CD4-positive, alpha-beta T cell treated with Interleukin-10 for 1 hour (primary cell): ENCODE measurements around the gene MRFAP1L1.
A peak's percentile ranks its signal among the peaks of the same experiment; 100 is the strongest.
"Not testable (repeated sequence)": the region's sequence is repeated elsewhere in the genome, so short reads cannot be mapped to it uniquely, and the experiment has no call there.

Experiments
- DNase-seq: peaks from one replicate; pipeline ENCODE4 v3.0.0-alpha.2; 2020

The MRFAP1L1 gene

DNA sequence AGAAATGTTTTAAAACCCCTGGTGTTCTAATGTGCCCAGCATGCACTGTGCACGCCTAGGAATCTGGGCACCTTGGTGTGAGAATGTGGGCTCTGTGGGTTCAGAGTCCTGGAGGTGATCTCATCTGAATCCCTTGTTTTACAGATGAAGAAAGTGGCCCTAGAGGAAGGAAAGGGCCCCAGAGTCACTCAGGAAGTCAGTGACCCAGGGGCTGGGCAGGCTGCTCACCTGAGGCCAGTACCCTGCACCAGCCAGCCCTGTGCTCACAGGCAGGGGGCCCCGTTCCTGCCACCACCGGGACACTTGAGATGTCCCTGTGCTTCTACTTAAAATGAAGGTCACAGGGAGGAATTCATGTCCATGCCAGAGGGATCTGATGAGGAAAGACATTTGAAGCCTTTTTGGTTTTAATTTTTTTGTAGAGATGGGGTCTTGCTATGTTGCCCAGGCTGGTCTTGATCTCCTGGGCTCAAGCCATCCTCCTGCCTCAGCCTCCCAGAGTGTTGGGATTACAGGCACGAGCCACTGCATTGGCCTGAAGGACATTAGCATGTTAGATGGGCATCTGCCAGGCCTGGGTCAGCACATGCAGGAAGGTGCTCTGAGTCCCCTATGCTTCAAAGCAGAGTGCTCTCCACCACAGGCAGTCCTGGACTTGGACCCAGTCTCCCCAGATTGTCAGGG, 23.4 kb downstream of the MRFAP1L1 start:
- DNase-seq, result no peak

DNA sequence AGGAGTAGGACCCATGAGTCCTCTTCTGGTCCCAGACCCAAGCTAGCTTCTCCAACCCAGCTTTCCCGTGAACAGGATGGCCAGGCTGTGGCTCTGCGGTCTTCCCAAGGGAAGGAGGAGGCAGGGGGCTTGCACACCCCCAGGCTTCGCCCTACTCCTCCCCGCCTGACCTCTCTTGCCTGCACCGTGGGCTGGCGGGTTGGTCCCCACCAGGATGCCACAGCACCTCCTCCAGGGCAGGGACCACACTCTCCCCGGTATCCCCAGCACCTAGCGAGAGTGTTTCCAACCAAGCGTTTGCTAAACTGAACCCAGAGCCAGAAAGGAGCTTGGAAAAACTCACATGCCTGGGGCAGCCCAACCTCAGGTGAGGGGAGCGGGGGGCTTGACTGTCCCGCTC, 25.0 kb downstream of the MRFAP1L1 start:
- no peak for DNase-seq

DNA sequence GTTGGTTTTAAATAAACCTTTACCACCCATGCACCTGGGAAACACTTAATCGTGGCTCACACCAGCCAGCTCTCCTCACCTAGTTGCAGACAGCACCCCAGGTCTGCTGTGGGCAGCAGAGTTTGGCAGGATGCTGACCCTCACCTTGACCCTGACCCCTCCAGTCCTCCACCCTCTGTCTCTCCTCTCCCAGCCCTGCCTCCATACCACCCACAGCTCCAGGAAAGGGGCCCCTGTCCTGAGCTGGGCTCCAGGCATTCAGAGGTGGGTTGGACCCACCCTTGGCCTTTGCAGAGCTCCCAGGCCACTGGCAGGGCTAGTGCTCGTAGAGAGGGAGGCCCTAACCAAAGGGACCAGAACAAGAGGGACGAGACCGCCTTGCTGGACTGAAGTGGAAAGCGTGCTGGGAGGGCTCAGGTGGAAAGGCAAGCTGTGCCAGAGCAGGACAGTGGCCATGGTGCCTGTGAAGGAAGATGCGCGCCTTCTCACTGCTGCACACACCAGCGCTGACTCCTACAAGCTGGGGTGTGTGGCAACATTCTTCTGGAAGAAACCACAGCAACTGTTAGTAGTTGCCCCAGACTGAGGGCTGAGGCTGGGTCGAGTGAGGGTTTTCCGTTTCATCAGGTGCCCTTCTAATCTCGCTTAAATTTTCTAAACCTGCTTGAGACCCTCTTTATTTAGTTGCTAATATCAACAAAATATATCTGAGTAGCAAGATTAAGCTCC, 26.6 kb downstream of the MRFAP1L1 start:
- DNase-seq, result no peak

- DNase-seq, result no peak
These were observed 28.5 kb downstream of the MRFAP1L1 start for GRCh38 chr4:6681191-6681590.

GRCh38 chr4:6680372-6681034, 29.2 kb downstream of the MRFAP1L1 start:
- no peak for DNase-seq

DNA sequence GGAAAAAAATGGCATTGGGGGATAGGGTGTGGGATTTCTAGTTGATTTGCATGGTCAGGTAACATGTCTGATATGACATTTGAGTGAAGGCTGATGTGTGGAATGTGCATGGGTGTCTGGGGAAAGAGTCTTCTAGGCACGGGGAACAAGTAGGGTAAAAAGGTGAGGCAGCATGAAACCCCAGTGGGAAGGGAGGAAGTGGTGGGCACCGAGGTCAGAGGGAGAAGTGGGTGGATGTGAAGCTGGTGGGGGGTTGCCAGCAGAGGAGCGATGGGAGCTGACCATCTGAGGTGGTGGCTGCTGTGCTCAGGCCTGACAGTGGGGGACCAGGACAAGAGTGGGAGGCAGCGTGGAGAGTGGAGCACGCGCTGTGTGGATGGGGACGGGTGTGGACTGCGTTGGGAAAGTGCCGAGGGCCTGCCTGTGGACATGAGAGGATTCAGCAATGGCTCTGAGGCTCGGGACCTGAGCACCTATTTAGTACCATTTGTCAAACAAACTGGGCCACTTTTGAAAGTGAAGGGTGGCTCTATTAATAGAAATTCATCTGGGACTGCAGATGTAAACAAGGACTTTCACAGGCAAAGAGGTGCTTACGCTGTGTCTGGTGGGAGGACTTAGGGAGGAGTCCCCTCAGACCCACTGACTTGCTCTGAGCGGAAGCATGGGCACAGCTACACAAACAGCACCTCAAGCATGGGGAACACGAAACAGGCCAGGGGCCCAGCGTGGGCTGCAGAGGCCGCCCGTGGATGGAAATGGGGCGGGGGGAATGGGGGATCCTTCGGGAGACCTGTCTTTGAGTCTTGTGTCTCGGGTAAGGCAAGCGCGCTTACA, 32.7 kb downstream of the MRFAP1L1 start:
- no peak for DNase-seq

DNA sequence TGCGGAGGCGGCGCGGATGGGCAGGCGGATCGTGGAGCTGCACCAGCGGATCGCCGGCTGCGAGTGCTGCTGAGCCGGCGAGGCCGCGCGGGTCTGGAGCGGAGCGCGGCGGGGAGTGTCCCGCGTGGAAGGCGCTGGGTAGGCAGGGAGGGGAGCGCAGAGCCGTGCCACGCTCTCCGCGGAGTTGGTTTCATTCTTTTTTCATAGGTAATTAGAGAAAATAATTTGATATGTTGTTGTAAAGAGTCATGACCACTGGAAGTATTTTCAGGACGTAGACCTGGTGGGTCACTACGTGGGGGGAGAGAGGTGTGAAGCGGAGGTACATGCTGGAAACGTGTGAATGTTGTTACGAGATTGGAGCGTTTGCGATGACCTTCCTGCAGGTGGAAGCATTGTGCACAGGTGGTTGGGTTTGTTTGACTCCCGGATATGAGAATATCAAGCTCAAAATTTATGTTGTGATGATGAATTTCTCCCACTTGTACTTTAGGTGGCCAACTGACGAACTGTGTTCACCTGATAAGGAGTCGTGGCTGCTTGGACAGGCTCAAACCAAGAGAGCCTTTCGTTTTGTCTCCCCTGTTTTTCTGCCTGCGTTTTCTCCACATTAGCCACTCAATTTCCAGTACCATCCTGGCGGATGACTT, 35.0 kb downstream of the MRFAP1L1 start:
- DNase-seq, result peak; percentile 84

GRCh38 chr4:6673660-6674499, 35.8 kb downstream of the MRFAP1L1 start:
- peak; percentile 95 for DNase-seq

- DNase-seq, result peak; percentile 77
These were observed 36.4 kb downstream of the MRFAP1L1 start for GRCh38 chr4:6673191-6673659.

DNA sequence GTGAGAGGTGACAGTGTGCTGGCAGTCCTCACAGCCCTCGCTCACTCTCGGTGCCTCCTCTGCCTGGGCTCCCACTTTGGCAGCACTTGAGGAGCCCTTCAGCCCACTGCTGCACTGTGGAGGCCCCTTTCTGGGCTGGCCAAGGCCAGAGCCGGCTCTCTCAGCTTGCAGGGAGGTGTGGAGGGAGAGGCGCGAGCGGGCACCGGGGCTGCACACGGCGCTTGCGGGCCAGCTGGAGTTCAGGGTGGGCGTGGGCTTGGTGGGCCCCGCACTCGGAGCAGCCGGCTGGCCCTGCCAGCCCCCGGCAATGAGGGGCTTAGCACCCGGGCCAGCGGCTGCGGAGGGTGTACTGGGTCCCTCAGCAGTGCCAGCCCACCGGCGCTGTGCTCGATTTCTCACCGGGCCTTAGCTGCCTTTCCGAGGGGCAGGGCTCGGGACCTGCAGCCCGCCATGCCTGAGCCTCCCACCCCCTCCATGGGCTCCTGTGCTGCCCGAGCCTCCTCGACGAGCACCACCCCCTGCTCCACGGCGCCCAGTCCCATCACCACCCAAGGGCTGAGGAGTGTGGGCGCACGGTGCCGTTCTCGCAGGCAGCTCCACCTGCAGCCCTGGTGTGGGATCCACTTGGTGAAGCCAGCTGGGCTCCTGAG, 37.0 kb downstream of the MRFAP1L1 start:
- not testable (repeated sequence) for DNase-seq

- DNase-seq, result no peak
These were observed 37.5 kb downstream of the MRFAP1L1 start for GRCh38 chr4:6672131-6672530.

DNA sequence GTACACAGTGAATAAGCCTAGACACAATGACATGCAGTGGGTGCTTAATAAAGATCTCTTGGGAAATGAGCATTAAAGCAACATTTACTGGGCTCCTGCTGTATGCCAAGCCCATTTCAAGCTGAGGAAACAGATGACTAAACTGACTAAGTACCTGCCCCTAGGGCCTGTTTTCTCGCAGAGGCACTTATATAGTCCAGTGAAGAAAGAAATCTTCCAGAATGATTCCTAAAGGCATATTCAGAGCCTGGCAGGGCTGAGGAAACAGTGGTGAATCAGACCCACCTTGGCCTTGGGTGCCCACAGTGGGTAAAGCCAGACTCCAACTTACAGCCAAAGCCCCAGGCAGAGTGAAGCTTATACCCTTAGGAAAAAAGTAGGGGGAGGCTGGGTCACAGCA, 38.0 kb downstream of the MRFAP1L1 start:
- no peak for DNase-seq

DNA sequence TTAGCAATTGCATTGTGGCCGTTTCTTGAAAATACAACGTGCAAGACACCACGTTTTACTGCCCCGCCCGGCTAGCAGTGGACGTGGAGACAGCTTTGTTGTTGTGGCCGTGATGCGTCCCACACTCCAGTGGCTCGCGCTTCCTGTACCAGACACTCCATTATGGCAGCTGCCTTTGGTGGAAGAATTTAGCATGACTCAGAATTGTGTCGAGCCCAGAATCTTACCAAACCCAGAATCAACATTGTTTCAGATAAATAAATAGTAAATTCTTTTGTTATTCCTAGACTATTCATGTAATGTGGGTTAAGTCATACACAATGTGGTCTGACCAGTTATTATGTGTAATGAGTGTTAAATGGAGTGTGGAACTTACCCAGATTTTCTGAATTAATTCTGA, 41.3 kb downstream of the MRFAP1L1 start:
- no peak for DNase-seq

DNA sequence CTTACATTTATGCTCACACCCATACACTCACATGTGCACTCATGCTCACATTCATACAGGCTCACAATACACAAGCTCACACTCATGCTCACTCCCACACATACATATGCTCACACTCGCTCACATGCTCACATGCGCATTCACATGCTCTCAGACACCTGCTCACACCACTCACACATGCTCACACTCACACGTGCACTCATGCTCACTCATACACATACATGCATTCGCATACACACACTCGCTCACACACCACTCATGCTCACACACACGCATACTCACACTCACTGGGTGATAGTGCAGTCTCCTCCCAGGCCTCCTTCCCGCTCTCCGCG, 44.4 kb downstream of the MRFAP1L1 start:
- no peak for DNase-seq

DNA sequence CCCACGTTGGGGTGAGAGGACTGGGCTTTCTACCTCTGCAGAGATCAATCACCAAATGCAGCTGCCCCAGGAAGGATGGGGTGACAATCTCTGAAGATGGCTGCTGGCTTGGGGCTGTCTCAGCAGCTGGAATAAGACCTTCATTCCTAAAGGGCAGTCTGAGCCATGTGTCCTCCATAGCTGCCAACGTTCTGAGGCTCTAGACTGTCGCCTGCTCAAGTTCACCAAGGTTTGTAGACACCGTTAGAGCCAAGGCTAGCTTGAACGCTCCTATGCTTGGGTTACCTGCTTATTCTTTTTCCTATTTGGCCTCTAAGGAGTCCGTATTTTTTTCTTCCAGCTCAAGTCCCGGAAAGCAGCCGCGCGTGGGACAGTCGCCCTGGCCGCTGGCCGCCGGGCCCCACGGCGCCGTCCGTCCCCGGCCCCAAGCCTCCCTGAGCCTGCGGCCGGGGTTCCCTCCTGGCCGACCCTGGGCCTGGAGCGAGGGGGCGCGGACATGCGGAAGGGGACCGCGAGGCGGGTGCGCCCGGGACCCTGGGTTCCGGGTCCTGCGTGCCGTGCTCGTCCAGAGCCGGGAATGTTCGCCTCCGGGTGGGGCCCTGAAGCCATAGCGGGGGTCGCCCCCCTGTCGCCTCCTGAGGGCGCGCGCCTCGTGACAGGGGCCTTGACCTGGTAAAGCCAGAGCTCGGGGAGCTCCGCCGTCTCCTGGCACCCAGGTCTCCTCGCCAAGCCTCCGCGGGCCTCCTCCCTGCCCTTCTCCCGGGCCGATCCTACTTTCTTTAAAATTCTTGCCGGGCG, 45.9 kb downstream of the MRFAP1L1 start:
- no peak for DNase-seq

- no peak for DNase-seq
These were observed 47.1 kb downstream of the MRFAP1L1 start for GRCh38 chr4:6662591-6662990.

- no peak for DNase-seq
These were observed 49.2 kb downstream of the MRFAP1L1 start for GRCh38 chr4:6660430-6660829.

GRCh38 chr4:6659897-6660296, 49.8 kb downstream of the MRFAP1L1 start:
- no peak for DNase-seq

DNA sequence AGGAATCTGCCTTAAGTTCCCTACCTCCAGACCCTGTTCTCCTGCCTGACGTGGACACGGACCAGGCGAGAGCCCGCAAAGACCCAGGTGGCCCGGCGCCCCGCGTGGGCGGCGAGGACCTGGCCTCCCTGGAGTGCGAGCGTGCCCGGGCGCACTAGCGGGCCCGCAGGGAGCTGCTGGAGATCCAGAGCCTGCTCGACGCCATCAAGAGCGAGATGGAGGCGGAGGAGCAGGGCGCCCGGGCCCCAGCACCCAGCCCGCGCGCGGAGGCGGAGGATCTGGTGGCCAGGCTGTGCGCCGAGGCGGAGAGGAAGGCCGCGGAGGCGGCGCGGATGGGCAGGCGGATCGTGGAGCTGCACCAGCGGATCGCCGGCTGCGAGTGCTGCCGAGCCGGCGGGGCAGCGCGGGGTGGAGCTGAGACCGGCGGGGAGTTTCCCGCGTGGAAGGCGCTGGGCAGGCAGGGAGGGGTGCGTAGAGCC, 51.0 kb downstream of the MRFAP1L1 start:
- DNase-seq, result peak; percentile 64

- no peak for DNase-seq
These were observed 51.5 kb downstream of the MRFAP1L1 start for GRCh38 chr4:6658209-6658595.
